HCT116 (cell line): ENCODE measurements around the gene HBE1. TPM values are rescaled to one million over a fixed set of nuclear protein-coding genes. Genes with fewer than 3 reads are reported as not detected.

ENCODE experiments used
- ATAC-seq: fragments of 200-7000 bp; cut with Tn5 transposase; 2 replicates; pipeline ENCODE4 v1.9.1; 2020; ENCODE audit warnings: mild to moderate bottlenecking, moderate library complexity
- BruUV-seq: library from RNA; stranded (reverse); fragments of 400-500 nt; replicated peaks from 2 replicates; lab custom pipeline; 2021; lab: Mats Ljungman, UMichigan
- CTCF ChIA-PET: fragments of 300-600 bp; sonication (Branson Sonifier 250); formaldehyde crosslinking; loops from one replicate; lab custom pipeline; 2021; ENCODE audit warnings: antibody characterized with exemption; lab: Charles Lee
- POLR2A ChIA-PET: fragments of 300-600, 350-600 bp; sonication (Branson Sonifier 250); formaldehyde crosslinking; loops from one replicate; lab custom pipeline; 2021; ENCODE audit warnings: antibody characterized with exemption; lab: Charles Lee
- RAD21 ChIA-PET, 2 experiments: fragments of 300-600 bp; sonication (Branson Sonifier 250); formaldehyde crosslinking; loops; one replicate each; lab custom pipeline; 2023; ENCODE audit warnings: low total read pairs in 2 of 2; ENCODE audit not compliant: uncharacterized antibody in 2 of 2, unreplicated experiment in 2 of 2, low non-redundant PET in 1 of 2; lab: Charles Lee
- DNase-seq: peaks from one replicate; pipeline ENCODE4 v3.0.0-alpha.2; 2010; ENCODE audit warnings: low read depth, low spot score
- H2AFZ ChIP-seq: fragments of 200-600 bp; shearing (Covaris generic), sonication (generic); 2 replicates; pipeline ENCODE4 v1.6.1; 2017; ENCODE audit warnings: low read depth, mixed run types, mixed read lengths, antibody characterized with exemption, low read length; ENCODE audit not compliant: poor library complexity, severe bottlenecking
- H3K27ac ChIP-seq: 2 replicates; pipeline ENCODE4 v1.5.1; 2012; ENCODE audit warnings: low read depth, low read length
- H3K27me3 ChIP-seq: fragments of 200-600 bp; sonication (generic); 2 replicates; pipeline ENCODE4 v1.6.1; 2016; ENCODE audit warnings: mixed run types, low read length, mixed read lengths; ENCODE audit not compliant: insufficient read depth
- H3K36me3 ChIP-seq, 2 experiments: fragments of 200-500 bp in 1 of 2; fragments of 200-600 bp in 1 of 2; sonication (Bioruptor generic) in 1 of 2; sonication (generic) in 1 of 2; 2 replicates each; pipeline versions ENCODE4 v1.5.1 to v1.6.1; 2014 to 2016; ENCODE audit warnings: low read length in 2 of 2, inconsistent platforms in 1 of 2, mixed read lengths in 1 of 2, mixed run types in 1 of 2; ENCODE audit not compliant: insufficient read depth in 2 of 2, control insufficient read depth in 1 of 2
- H3K4me1 ChIP-seq, 2 experiments: fragments of 200-600 bp in 1 of 2; sonication (generic) in 1 of 2; 2 replicates each; pipeline versions ENCODE4 v1.5.1 to v1.6.1; 2012 to 2017; ENCODE audit warnings: low read length in 2 of 2, inconsistent platforms in 1 of 2, mild to moderate bottlenecking in 1 of 2, mixed read lengths in 1 of 2, mixed run types in 1 of 2, moderate library complexity in 1 of 2; ENCODE audit not compliant: insufficient read depth in 2 of 2, control insufficient read depth in 1 of 2
- H3K4me2 ChIP-seq: fragments of 200-600 bp; sonication (generic); 2 replicates; pipeline ENCODE4 v1.6.1; 2017; ENCODE audit warnings: mixed run types, low read length, mixed read lengths
- H3K4me3 ChIP-seq, 2 experiments: fragments of 200-600 bp in 1 of 2; sonication (generic) in 1 of 2; replicated peaks in 1 of 2; 2 replicates each; pipeline ENCODE4 v1.5.1; 2011 to 2016; ENCODE audit warnings: low read length in 2 of 2, control low read depth in 1 of 2, low read depth in 1 of 2, mild to moderate bottlenecking in 1 of 2, mixed read lengths in 1 of 2, mixed run types in 1 of 2
- H3K79me2 ChIP-seq: fragments of 200-600 bp; sonication (generic); 2 replicates; pipeline ENCODE4 v1.6.1; 2017; ENCODE audit warnings: mild to moderate bottlenecking, mixed run types, low read length, moderate library complexity, mixed read lengths; ENCODE audit not compliant: insufficient read depth
- H3K9ac ChIP-seq: fragments of 200-600 bp; sonication (generic); 2 replicates; pipeline ENCODE4 v1.6.1; 2016; ENCODE audit warnings: low read length, mixed read lengths
- H3K9me2 ChIP-seq: fragments of 200-600 bp; sonication (generic), shearing (Covaris generic); 2 replicates; pipeline ENCODE4 v1.6.1; 2017; ENCODE audit warnings: mixed run types, mild to moderate bottlenecking, moderate library complexity; ENCODE audit not compliant: insufficient read depth
- H3K9me3 ChIP-seq, 2 experiments: fragments of 200-500 bp in 1 of 2; fragments of 200-600 bp in 1 of 2; sonication (Bioruptor generic) in 1 of 2; sonication (generic) in 1 of 2; 2 replicates each; pipeline ENCODE4 v1.6.1; 2014 to 2017; ENCODE audit warnings: low read length in 2 of 2, mixed read lengths in 2 of 2, inconsistent platforms in 1 of 2, low read depth in 1 of 2, mild to moderate bottlenecking in 1 of 2, mixed run types in 1 of 2, moderate library complexity in 1 of 2; ENCODE audit not compliant: control insufficient read depth in 1 of 2, insufficient read depth in 1 of 2
- H4K20me1 ChIP-seq: fragments of 200-600 bp; sonication (generic), shearing (Covaris generic); 2 replicates; pipeline ENCODE4 v1.6.1; 2017; ENCODE audit warnings: mixed run types, mild to moderate bottlenecking, moderate library complexity; ENCODE audit not compliant: insufficient read depth
- CEBPB ChIP-seq: IDR thresholded peaks from 2 replicates; pipeline ENCODE4 v1.6.1; 2012; ENCODE audit warnings: low read depth
- ELF1 ChIP-seq: IDR thresholded peaks from 2 replicates; pipeline ENCODE4 v1.6.1; 2012; ENCODE audit warnings: low read depth, borderline replicate concordance
- FOSL1 ChIP-seq: IDR thresholded peaks from 2 replicates; pipeline ENCODE4 v1.6.1; 2012; ENCODE audit warnings: low read depth
- POLR2A ChIP-seq: IDR thresholded peaks from 2 replicates; pipeline ENCODE4 v1.7.0; 2011; ENCODE audit warnings: borderline replicate concordance; ENCODE audit not compliant: insufficient read depth, insufficient read length; ENCODE audit errors: extremely low read depth
- POLR2AphosphoS5 ChIP-seq: IDR thresholded peaks from 2 replicates; pipeline ENCODE4 v1.6.1; 2011; ENCODE audit warnings: mild to moderate bottlenecking, low read depth, low read length, moderate library complexity
- RAD21 ChIP-seq: IDR thresholded peaks from 2 replicates; pipeline ENCODE4 v1.6.1; 2012; ENCODE audit warnings: low read depth, mild to moderate bottlenecking
- SIN3A ChIP-seq: IDR thresholded peaks from 2 replicates; pipeline ENCODE4 v1.6.1; 2012; ENCODE audit warnings: low read depth
- YY1 ChIP-seq: IDR thresholded peaks from 2 replicates; pipeline ENCODE4 v1.6.1; 2011; ENCODE audit warnings: low read length, low read depth, moderate library complexity, mild to moderate bottlenecking; ENCODE audit not compliant: insufficient replicate concordance; ENCODE audit errors: extremely low read depth
- intact Hi-C: fragments of 100-400 bp; cut with micrococcal nuclease; formaldehyde crosslinking; loops from 2 replicates; pipeline ENCODE4 v1.10.0; 2022
- total RNA-seq: library from RNA; stranded (reverse); gene quantifications from one replicate; pipeline ENCODE4 v1.2.1, GENCODE V29; 2021; ENCODE audit not compliant: unreplicated experiment
- TF ChIP-seq, protein P1 (sequence below): IDR thresholded peaks from 2 replicates; pipeline ENCODE4 v1.6.1; 2012
- TF ChIP-seq, protein P2 (sequence below), 3 experiments: fragments of 200-600 bp in 1 of 3; sonication (generic) in 1 of 3; IDR thresholded peaks in 2 of 3; conservative IDR thresholded peaks in 1 of 3; 2 replicates each; pipeline ENCODE4 v1.5.1; 2012 to 2017; ENCODE audit warnings: low read depth in 2 of 3, low read length in 2 of 3, antibody characterized with exemption in 1 of 3, borderline replicate concordance in 1 of 3, control low read depth in 1 of 3, mild to moderate bottlenecking in 1 of 3, mixed read lengths in 1 of 3, mixed run types in 1 of 3, moderate library complexity in 1 of 3; ENCODE audit not compliant: insufficient read depth in 1 of 3

HBE1 gene
- total RNA-seq, 1 experiment from 2014 or later, result 212 TPM

DNA sequence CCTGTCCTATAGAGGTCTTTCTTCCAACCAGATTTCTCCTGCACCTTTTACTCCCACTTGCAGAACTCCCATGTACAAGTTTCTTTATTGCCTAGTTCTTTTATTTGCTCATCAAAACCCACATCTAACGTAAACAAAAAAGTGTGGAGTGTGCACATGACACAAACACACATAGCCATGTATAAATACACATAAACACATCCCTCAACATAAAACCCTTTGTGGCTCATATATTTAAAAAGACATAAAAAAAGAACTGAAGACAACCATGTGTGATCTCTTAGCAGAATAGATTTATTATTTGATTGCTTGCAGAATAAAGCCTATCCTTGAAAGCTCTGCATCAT, 16.9 kb downstream of the HBE1 start:
- Histone ChIP-seq H3K27ac (no peak overlapping the region), H3K4me3 (no peak overlapping the region), H3K9ac (no peak overlapping the region), H3K9me2 (no peaks in the 10 kb centered on the region), H2AFZ (no peak overlapping the region), H3K4me2 (no peak overlapping the region), H3K4me1 (no peaks in the 10 kb centered on the region), H3K27me3 (peaks cover 16% of the 10 kb centered on the region; the same call in 1 of the 2 replicates), H3K36me3 (no peaks in the 10 kb centered on the region; a peak in 1 of 4 replicates), H4K20me1 (no peaks in the 10 kb centered on the region), H3K79me2 (no peaks in the 10 kb centered on the region), H3K9me3 (no peaks in the 10 kb centered on the region)
- POLR2A ChIA-PET, result no interaction called here
- TF ChIP-seq SIN3A, result no peak
- TF ChIP-seq, protein P1, sequence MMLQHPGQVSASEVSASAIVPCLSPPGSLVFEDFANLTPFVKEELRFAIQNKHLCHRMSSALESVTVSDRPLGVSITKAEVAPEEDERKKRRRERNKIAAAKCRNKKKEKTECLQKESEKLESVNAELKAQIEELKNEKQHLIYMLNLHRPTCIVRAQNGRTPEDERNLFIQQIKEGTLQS, result no peak
- TF ChIP-seq ELF1, result no peak
- no peak for TF ChIP-seq CEBPB
- no peak for TF ChIP-seq FOSL1
- TF ChIP-seq RAD21, result no peak
- TF ChIP-seq, protein P2, sequence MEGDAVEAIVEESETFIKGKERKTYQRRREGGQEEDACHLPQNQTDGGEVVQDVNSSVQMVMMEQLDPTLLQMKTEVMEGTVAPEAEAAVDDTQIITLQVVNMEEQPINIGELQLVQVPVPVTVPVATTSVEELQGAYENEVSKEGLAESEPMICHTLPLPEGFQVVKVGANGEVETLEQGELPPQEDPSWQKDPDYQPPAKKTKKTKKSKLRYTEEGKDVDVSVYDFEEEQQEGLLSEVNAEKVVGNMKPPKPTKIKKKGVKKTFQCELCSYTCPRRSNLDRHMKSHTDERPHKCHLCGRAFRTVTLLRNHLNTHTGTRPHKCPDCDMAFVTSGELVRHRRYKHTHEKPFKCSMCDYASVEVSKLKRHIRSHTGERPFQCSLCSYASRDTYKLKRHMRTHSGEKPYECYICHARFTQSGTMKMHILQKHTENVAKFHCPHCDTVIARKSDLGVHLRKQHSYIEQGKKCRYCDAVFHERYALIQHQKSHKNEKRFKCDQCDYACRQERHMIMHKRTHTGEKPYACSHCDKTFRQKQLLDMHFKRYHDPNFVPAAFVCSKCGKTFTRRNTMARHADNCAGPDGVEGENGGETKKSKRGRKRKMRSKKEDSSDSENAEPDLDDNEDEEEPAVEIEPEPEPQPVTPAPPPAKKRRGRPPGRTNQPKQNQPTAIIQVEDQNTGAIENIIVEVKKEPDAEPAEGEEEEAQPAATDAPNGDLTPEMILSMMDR (IDR thresholded peaks at IDR 0.05 in 2 of 3, conservative IDR thresholded peaks at IDR 0.05 in 1 of 3; ENCODE audit: borderline replicate concordance in 1 of 3, insufficient read depth in 1 of 3, low read depth in 2 of 3, low read length in 2 of 3), result no peak
- no peak for TF ChIP-seq POLR2A
- no peak for TF ChIP-seq POLR2AphosphoS5
- TF ChIP-seq YY1, result no peak
- BruUV-seq, result no TSS peak
- RAD21 ChIA-PET, result no interaction called here
- ATAC-seq (no peak), DNase-seq (no peak)
- CTCF ChIA-PET, result no interaction called here
- intact Hi-C loops, result no loop called here
